HepG2 (cell line): ENCODE data around the gene TLR6.

Source experiments
- KLF6 ChIP-seq: IDR thresholded peaks from 2 replicates; pipeline ENCODE4 v1.8.0; 2016; ENCODE audit warnings: missing biosample characterization, missing genetic modification reagents
- RXRA ChIP-seq: sonication (generic); formaldehyde crosslinking; IDR thresholded peaks from 2 replicates; pipeline ENCODE4 v1.5.1; 2020; ENCODE audit warnings: missing genetic modification reagents

DNA sequence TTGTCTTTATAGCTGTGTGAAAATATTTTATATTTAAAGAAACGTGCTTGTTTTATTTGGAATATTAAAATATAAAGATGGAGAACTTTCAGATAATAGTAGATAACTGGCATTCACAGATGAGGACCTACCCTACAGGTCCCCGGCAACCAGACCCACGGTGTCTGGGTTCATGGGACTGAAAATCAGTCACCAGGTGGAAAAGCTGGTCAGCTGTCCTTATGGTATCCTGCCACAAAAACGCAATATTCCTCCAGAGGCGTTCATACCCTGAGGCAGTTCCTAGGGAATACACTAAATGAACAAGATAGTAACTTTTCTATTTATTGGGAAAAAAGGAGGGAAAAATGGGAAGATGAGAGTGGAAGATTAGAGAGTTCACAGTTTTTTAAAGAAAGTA lies 1.2 kb downstream of the TLR6 start:
- TF ChIP-seq RXRA: no peak
- TF ChIP-seq KLF6 (CRISPR knock-in tag): no peak
